ENCODE results near the gene NOP14.

Gene NOP14

DNA sequence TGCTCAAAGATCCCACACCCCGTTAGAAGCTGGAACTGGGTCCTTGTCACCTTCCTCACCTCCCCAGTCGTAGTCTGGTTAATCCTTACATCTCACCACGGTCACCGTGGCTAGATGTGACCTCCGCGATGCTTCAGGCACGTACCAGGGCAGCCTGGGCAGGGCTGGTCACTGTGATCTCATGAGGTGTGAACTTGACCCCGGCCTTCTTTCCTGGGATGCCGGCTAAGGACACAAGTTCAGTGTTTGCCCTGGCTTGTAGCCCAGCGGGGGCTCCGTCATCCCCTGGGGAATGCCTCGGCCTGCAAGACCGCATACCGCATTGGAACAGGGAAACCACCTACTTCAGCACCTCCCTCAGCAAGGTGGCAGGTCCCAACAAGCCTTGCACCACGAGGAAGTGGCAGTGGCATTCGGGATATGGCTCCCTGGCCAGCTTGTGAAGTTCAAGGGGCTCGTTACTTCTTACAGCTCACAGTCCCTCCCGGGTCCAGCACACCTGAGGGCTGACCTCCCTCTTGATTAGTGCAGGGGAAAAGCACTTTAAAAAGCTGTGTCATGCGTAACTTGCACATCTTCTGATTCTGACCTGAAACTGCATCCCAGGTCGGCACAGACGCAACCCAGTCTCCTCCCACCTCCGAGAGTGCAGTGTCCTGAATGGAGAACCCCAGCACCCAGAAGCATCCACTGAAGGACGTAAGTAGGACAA lies 25.9 kb downstream of the NOP14 start:
- no peak overlapping the region for H3K4me3 ChIP-seq (ENCODE audit: insufficient read depth, low read depth, low read length, poor library complexity, severe bottlenecking)
- peak overlapping the region; percentile 90 for H3K27ac ChIP-seq (ENCODE audit: insufficient read depth, low read length, poor library complexity, severe bottlenecking)
- no peak for DNase-seq
- no peaks in the 10 kb centered on the region for H3K9me3 ChIP-seq (ENCODE audit: control insufficient read depth, low read length)
- H3K27me3 ChIP-seq (replicated peaks; ENCODE audit: control insufficient read depth, insufficient read depth, low read length, poor library complexity, severe bottlenecking) = no peaks in the 10 kb centered on the region
- H3K36me3 ChIP-seq (ENCODE audit: control insufficient read depth, insufficient read depth, low read length) = peaks cover 39% of the 10 kb centered on the region
- H3K4me1 ChIP-seq (ENCODE audit: control insufficient read depth, insufficient read depth, low read length, poor library complexity, severe bottlenecking) = peaks cover 45% of the 10 kb centered on the region

DNA sequence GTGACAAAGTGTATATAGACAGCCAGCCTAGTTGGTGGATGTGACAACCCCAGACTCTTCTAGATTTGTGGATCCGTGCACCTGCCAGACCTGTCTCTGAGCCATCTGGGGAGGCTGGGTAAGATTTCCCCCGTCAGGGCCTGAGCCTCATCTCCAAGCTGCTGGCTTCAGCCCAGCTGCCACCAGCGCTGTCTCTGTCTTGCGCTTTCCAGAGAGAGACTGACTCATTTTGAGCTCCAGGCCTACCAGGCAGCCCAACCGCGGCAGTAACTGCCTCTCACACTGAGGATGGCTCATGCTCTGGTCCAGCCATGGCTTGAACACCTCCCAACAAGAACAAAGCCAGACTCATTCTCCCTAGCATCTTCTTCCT lies 26.4 kb downstream of the NOP14 start:
- peaks cover 50% of the 10 kb centered on the region for H3K4me1 ChIP-seq (ENCODE audit: control insufficient read depth, insufficient read depth, low read length, poor library complexity, severe bottlenecking)
- H3K4me3 ChIP-seq (ENCODE audit: insufficient read depth, low read depth, low read length, poor library complexity, severe bottlenecking) = no peak overlapping the region
- H3K36me3 ChIP-seq (ENCODE audit: control insufficient read depth, insufficient read depth, low read length) = peaks cover 34% of the 10 kb centered on the region
- H3K9me3 ChIP-seq (ENCODE audit: control insufficient read depth, low read length) = no peaks in the 10 kb centered on the region
- peak overlapping the region; percentile 90 for H3K27ac ChIP-seq (ENCODE audit: insufficient read depth, low read length, poor library complexity, severe bottlenecking)
- no peaks in the 10 kb centered on the region for H3K27me3 ChIP-seq (replicated peaks; ENCODE audit: control insufficient read depth, insufficient read depth, low read length, poor library complexity, severe bottlenecking)
- peak in 2 of 3 donors; percentile 40 to 53 for DNase-seq

DNA sequence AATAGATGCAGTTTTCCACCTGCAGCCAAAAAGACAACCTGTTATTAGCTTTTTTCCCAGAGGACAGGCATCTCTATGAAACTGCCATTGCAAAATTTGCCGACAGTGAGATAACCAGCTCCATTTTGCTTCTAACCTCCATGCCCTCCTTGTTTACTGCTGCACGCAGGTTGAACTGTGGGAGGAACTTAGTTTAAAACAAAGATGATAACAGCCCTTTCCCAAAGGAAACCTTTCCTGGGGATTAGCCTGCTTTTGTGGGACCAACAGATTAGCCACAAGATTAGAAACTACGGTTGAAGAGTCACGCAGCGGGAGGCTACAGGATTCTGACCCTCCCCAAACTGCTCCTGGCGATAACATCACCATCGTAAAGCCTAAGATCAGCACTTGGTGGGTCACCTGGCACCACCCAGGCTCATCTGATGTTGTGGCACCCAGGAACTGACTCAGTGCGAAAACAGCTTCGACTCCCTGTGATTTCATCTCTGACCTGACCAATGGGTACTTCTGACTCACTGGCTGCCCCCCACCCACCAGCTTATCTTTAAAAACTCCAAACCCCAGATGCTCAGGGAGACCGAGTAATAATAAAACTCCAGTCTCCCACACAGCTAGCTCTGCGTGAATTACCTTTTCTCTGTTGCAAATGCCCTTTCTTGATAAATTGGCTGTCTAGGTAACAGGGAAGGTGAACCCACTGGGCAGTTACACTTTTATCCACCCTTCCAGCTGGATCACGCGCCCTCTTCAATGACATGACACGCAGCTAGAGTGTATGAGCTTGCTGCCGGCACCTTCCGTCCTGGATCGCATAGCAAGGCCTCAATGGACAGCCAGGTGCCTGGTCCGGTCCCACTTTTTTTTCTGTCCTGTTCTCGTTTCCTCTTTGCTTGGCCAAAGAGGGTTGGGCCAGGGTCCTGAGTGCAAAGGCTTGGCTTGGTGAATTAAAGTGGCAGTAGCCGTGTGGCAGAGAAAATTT lies 27.2 kb downstream of the NOP14 start:
- Histone ChIP-seq H3K36me3 (ENCODE audit: control insufficient read depth, insufficient read depth, low read length) (peaks cover 32% of the 10 kb centered on the region), H3K27me3 (replicated peaks; ENCODE audit: control insufficient read depth, insufficient read depth, low read length, poor library complexity, severe bottlenecking) (no peaks in the 10 kb centered on the region), H3K4me1 (ENCODE audit: control insufficient read depth, insufficient read depth, low read length, poor library complexity, severe bottlenecking) (peaks cover 57% of the 10 kb centered on the region), H3K4me3 (ENCODE audit: insufficient read depth, low read depth, low read length, poor library complexity, severe bottlenecking) (peak overlapping the region; percentile 97), H3K9me3 (ENCODE audit: control insufficient read depth, low read length) (no peaks in the 10 kb centered on the region), H3K27ac (ENCODE audit: insufficient read depth, low read length, poor library complexity, severe bottlenecking) (peak overlapping the region; percentile 90)
- DNase-seq = peak; percentile 37 to 66 (median 56)

DNA sequence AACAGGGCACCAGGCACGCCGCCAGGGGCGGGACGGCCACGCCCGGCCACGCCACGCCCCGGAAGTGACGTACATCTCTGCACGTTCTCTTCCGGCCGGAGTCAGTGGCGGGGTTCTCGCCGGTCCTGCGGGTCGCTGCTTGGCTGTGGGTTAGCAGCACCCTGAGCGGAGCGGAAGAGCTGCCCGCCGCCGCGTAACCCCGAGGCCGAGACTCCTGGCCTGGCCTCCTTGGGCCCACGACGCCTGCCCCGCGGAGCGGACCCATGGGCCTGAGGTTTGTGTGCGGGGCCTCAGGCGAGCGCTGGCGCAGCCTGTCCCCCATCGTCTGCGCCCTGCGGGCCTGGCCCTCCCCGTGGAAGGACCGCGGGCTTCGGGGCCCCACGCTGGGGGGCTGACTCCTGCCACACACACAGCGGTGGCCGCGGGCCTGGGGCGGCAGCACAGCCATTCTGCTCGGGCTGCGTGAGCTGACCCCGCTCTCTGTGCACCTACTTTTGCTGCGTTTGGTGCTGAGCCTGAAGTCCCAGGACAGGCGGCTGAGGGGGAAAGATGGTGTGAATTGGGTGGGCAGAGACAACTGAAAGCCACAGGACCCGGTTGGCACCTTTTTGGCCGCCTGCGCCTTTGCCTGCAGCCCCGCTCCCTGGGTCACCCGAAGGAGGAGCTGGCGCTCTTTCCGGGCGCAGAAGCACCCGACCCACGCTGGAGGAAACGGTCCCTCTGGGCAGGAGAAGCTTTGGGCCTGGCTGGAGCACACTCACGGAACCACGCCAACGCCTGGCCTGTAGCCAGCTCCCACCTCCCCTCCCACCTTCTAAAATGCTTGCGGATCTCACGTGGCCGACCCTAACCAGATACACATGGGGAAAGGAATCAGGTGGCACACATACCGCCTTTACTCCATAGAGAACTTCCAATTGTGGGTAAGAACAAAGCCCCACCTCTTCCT lies 28.1 kb downstream of the NOP14 start:
- Histone ChIP-seq H3K27ac (ENCODE audit: insufficient read depth, low read length, poor library complexity, severe bottlenecking) (peak overlapping the region; percentile 90), H3K4me1 (ENCODE audit: control insufficient read depth, insufficient read depth, low read length, poor library complexity, severe bottlenecking) (peaks cover 59% of the 10 kb centered on the region), H3K27me3 (replicated peaks; ENCODE audit: control insufficient read depth, insufficient read depth, low read length, poor library complexity, severe bottlenecking) (no peaks in the 10 kb centered on the region), H3K4me3 (ENCODE audit: insufficient read depth, low read depth, low read length, poor library complexity, severe bottlenecking) (peak overlapping the region; percentile 97), H3K36me3 (ENCODE audit: control insufficient read depth, insufficient read depth, low read length) (peaks cover 26% of the 10 kb centered on the region), H3K9me3 (ENCODE audit: control insufficient read depth, low read length) (no peaks in the 10 kb centered on the region)
- DNase-seq = peak; percentile 91 to 95 (median 93)

DNA sequence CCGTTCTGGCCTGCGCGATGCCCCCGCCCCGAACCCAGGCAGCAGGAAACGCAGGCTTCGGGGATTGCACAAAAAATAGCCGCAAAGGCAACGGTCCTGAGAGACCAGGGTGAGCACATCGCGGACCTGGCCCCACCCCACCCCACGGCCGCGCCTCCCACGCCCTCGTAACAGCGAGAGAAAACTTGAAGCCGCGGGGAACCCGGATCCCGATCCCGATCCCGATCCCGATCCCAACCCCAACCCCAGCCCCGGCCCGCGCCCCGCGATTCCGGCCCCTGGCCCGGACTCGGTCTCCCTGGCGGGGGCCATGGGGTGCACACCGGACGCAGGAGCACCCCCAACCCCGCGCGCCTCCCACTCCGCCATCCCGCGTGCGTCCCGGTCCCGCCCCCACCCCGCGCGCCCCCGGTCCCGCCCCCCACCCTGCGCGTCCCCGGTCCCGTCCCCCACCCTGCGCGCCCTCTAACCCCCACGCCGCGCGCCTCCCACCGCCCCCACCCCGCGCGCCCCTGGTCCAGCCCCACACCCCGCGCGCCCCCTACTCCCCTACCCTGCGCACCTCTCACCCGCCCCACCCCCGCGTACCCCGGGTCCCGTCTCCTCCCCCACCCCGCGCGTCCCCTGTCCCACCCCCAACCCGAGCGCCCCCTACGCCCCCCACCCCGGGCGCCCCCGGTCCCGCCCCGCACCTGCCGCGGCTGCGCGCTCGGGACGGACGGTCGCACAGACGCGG lies 29.0 kb downstream of the NOP14 start:
- H3K4me1 ChIP-seq (ENCODE audit: control insufficient read depth, insufficient read depth, low read length, poor library complexity, severe bottlenecking) = peaks cover 59% of the 10 kb centered on the region
- H3K4me3 ChIP-seq (ENCODE audit: insufficient read depth, low read depth, low read length, poor library complexity, severe bottlenecking) = peak overlapping the region; percentile 97
- DNase-seq = peak; percentile 33 to 49 (median 40)
- H3K9me3 ChIP-seq (ENCODE audit: control insufficient read depth, low read length) = no peaks in the 10 kb centered on the region
- H3K36me3 ChIP-seq (ENCODE audit: control insufficient read depth, insufficient read depth, low read length) = peaks cover 26% of the 10 kb centered on the region
- H3K27me3 ChIP-seq (replicated peaks; ENCODE audit: control insufficient read depth, insufficient read depth, low read length, poor library complexity, severe bottlenecking) = no peaks in the 10 kb centered on the region
- peak overlapping the region; percentile 90 for H3K27ac ChIP-seq (ENCODE audit: insufficient read depth, low read length, poor library complexity, severe bottlenecking)

DNA sequence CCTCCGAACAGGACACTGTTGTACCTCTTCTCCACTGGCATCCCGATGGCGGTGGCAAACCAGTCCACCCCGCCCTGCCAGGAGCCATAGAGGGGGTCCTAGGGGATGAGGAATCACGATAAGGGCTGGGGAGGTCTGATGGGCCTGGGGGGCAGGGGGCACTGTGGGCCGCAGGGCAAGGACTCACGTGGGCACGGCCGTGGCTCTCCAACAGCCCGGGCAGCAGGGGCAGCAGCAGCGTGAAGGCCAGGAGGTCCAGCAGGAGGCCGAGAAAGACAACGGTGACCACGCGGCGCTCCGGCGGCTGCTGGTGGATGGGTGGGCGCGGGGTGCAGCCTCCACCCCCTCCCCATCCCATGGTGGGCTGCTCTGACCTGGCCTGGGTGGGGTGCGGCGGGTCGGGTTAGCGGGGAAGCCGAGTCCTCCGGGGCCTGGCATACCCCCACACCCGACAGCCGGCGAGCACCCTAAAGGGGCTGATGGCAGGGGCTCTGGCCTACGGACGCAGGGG lies 29.6 kb downstream of the NOP14 start:
- Histone ChIP-seq H3K9me3 (ENCODE audit: control insufficient read depth, low read length) (no peaks in the 10 kb centered on the region), H3K36me3 (ENCODE audit: control insufficient read depth, insufficient read depth, low read length) (peaks cover 26% of the 10 kb centered on the region), H3K27ac (ENCODE audit: insufficient read depth, low read length, poor library complexity, severe bottlenecking) (peak overlapping the region; percentile 66), H3K27me3 (replicated peaks; ENCODE audit: control insufficient read depth, insufficient read depth, low read length, poor library complexity, severe bottlenecking) (no peaks in the 10 kb centered on the region), H3K4me1 (ENCODE audit: control insufficient read depth, insufficient read depth, low read length, poor library complexity, severe bottlenecking) (peaks cover 59% of the 10 kb centered on the region), H3K4me3 (ENCODE audit: insufficient read depth, low read depth, low read length, poor library complexity, severe bottlenecking) (peak overlapping the region; percentile 64)
- no peak for DNase-seq

DNA sequence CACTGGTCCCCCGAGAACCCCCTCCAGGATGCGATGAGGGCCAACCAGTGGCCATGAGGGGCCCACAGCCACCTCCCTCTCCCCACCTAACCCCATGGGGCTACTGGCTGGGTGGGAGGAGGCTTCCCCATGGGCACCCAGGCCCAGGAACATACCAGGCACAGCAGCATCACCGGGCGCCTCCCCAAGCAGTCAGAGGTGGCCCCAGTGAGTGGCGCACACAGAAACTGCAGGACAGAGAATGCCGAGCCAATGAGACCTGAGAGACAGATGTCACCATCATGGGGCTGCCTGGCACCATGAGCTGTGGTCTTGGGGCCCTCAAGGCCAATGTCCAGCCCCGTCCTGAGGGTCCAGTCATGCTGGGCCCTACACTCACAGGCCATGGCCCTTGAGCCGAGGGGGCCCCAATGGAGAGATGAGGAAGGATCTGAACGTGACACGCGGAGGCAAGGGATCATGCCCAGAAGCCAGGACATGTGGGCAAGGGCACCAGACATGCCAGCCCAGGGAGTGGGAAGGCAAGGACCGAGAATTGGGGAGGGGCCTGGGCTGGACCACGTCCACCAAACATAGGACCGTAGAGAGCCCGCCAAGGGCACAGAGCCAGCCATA lies 30.1 kb downstream of the NOP14 start:
- DNase-seq = no peak
- peaks cover 59% of the 10 kb centered on the region for H3K4me1 ChIP-seq (ENCODE audit: control insufficient read depth, insufficient read depth, low read length, poor library complexity, severe bottlenecking)
- H3K27me3 ChIP-seq (replicated peaks; ENCODE audit: control insufficient read depth, insufficient read depth, low read length, poor library complexity, severe bottlenecking) = no peaks in the 10 kb centered on the region
- H3K9me3 ChIP-seq (ENCODE audit: control insufficient read depth, low read length) = no peaks in the 10 kb centered on the region
- H3K36me3 ChIP-seq (ENCODE audit: control insufficient read depth, insufficient read depth, low read length) = peaks cover 29% of the 10 kb centered on the region
- H3K27ac ChIP-seq (ENCODE audit: insufficient read depth, low read length, poor library complexity, severe bottlenecking) = peak overlapping the region; percentile 66
- peak overlapping the region; percentile 64 for H3K4me3 ChIP-seq (ENCODE audit: insufficient read depth, low read depth, low read length, poor library complexity, severe bottlenecking)

DNA sequence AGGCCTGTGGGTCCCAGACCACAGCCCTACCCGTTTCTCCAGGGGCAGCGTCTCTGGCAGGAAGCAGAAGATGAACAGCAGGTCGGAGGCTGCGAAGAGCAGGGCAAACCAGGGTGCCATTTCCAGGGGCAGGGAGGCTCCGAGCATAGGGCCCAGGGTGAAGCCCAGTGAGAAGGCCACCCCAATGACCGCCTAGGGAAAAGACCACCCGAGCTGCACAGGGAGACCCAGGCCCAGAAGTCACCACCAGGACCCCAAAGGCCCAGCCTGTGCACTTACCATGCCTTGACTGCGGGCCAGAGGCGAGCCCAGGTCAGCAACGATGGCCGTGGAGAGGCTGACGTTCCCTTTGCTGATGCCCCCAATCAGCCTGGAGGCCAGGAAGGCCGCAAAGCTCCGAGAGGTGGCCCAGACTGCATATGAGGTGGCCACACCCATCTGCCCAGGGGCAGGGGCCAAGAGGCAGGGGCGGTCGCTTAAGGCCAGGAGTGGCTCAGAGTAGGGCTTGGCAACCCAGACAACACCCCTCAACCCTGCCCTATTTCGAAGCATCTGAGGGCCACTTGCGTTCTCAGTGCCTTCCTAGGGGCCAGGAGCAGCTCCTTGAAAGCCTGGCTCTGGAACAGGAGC lies 30.8 kb downstream of the NOP14 start:
- Histone ChIP-seq H3K4me1 (ENCODE audit: control insufficient read depth, insufficient read depth, low read length, poor library complexity, severe bottlenecking) (peaks cover 58% of the 10 kb centered on the region), H3K4me3 (ENCODE audit: insufficient read depth, low read depth, low read length, poor library complexity, severe bottlenecking) (no peak overlapping the region)

More for the DNA sequence above, 30.8 kb downstream of the NOP14 start:
- H3K27me3 ChIP-seq (replicated peaks; ENCODE audit: control insufficient read depth, insufficient read depth, low read length, poor library complexity, severe bottlenecking) = no peaks in the 10 kb centered on the region
- peak overlapping the region; percentile 66 for H3K27ac ChIP-seq (ENCODE audit: insufficient read depth, low read length, poor library complexity, severe bottlenecking)
- no peak for DNase-seq
- peaks cover 35% of the 10 kb centered on the region for H3K36me3 ChIP-seq (ENCODE audit: control insufficient read depth, insufficient read depth, low read length)
- H3K9me3 ChIP-seq (ENCODE audit: control insufficient read depth, low read length) = no peaks in the 10 kb centered on the region

All from effector memory CD4-positive, alpha-beta T cell (primary cell).